ENCODE data around the gene BBOF1. TPM values are rescaled to one million over a fixed set of nuclear protein-coding genes. Genes with fewer than 3 reads are reported as not detected.
"Not testable (repeated sequence)": the region's sequence is repeated elsewhere in the genome, so short reads cannot be mapped to it uniquely, and the experiment has no call there.

BBOF1 gene, protein sequence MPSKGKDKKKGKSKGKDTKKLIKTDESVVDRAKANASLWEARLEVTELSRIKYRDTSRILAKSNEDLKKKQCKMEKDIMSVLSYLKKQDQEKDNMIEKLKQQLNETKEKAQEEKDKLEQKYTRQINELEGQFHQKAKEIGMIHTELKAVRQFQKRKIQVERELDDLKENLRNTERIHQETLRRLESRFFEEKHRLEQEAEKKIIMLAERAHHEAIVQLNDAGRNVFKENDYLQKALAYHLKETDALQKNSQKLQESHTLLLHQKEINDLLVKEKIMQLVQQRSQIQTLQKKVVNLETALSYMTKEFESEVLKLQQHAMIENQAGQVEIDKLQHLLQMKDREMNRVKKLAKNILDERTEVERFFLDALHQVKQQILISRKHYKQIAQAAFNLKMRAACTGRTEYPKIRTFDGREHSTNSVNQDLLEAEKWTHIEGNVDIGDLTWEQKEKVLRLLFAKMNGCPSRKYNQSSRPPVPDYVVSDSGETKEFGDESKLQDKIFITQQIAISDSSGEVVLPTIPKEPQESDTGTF
- total RNA-seq = 7.0 to 13.8 TPM (median 9.3 TPM) in 3 replicates
- long read RNA-seq, partial matches to known transcripts = 0 of 18 reads
- long read RNA-seq, other reads (novel, unspliced or antisense) = 15 of 18 reads

DNA sequence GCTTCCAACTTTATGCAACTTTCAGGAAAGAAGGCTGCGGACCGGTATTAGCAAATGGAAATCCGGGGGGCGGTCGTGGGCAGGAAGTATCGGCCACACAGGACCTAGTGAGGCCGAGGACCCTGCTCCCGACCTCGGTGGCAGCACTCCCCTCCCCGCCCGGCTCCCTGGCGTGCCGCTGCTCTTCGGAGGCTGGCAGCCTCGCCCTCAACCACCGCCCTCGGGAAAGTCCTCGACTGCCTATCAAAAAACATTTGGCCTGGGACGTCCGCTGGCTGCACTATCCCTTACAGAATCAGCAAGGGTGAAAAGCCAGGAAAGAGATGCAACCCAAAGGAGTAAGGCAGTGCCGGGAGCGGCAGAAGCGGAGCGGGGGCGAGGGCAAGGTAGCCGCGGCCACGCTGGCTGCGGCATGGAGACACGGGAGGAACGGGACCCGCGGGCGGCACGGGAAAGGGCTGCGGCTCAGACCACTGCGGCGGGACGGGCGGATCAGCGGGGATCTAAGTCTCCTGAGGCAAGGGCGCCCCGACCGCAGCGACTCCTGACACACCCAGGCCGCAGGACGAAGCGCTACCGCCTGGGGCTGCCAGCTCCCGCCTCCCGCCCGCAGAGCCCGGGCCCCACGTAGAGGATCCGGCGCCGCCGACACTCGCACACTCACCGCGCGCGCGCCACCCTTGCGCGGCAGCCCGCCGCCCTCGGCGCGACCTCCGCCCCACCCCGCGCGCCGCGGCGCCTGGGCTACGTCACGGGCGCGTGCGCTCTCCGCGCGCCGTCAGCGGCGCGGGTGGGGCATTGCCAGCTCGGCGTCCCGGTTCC lies at the start of gene BBOF1, which contains the start of gene ENTPD5:
Gene BBOF1 (plus strand): TSS at position 764 of the 822 bp plus-strand sequence. CDS start 130 bp downstream, outside the sequence.
Gene ENTPD5 (minus strand): TSS at position 703 of the 822 bp plus-strand sequence. CDS start 31,186 bp downstream, outside the sequence.
- Mint-ChIP-seq H3K27ac (ENCODE audit: unreplicated experiment) (peak within 1 kb of the TSS; percentile 99), H3K9me3 (ENCODE audit: low read depth) (no peaks in the 10 kb centered on the region), H3K4me3 (ENCODE audit: unreplicated experiment) (peak within 1 kb of the TSS; percentile 84), H3K4me1 (ENCODE audit: low read depth) (peaks cover 17% of the 10 kb centered on the region), H3K36me3 (ENCODE audit: low read depth) (peaks cover 3% of the 10 kb centered on the region), H3K27me3 (ENCODE audit: low read depth) (no peaks in the 10 kb centered on the region)
- DNase-seq (ENCODE audit: low spot score) = peak; percentile 95
- TF ChIP-seq, protein P1, sequence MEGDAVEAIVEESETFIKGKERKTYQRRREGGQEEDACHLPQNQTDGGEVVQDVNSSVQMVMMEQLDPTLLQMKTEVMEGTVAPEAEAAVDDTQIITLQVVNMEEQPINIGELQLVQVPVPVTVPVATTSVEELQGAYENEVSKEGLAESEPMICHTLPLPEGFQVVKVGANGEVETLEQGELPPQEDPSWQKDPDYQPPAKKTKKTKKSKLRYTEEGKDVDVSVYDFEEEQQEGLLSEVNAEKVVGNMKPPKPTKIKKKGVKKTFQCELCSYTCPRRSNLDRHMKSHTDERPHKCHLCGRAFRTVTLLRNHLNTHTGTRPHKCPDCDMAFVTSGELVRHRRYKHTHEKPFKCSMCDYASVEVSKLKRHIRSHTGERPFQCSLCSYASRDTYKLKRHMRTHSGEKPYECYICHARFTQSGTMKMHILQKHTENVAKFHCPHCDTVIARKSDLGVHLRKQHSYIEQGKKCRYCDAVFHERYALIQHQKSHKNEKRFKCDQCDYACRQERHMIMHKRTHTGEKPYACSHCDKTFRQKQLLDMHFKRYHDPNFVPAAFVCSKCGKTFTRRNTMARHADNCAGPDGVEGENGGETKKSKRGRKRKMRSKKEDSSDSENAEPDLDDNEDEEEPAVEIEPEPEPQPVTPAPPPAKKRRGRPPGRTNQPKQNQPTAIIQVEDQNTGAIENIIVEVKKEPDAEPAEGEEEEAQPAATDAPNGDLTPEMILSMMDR (IDR thresholded peaks at IDR 0.05) = peak; percentile 17

DNA sequence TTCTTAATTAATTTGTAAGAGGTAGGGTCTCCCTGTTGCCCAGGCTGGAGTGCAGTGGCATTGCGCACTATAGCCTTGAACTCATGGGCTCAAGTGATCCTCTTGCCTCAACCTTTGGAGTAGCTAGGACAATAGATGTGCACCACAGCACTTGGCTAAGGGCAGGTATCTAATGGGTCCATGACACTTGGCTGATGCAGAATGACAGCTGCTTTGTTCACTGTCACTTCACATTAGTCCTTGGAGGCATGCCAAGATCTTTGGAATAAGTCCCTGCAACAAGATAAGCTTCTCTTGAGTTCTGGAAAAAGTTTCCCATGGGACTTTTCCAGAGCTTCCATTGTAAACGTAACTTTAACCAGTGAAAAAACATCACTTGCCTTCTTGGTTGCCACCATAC lies 45.7 kb upstream of the BBOF1 start:
- H3K4me1 Mint-ChIP-seq (ENCODE audit: low read depth) = peaks cover 14% of the 10 kb centered on the region
- H3K27ac Mint-ChIP-seq (ENCODE audit: unreplicated experiment) = no peak overlapping the region
- TF ChIP-seq, protein P1 (IDR thresholded peaks at IDR 0.05) = no peak
- no peak overlapping the region for H3K4me3 Mint-ChIP-seq (ENCODE audit: unreplicated experiment)
- peaks cover 17% of the 10 kb centered on the region for H3K36me3 Mint-ChIP-seq (ENCODE audit: low read depth)
- no peaks in the 10 kb centered on the region for H3K9me3 Mint-ChIP-seq (ENCODE audit: low read depth)
- no peaks in the 10 kb centered on the region for H3K27me3 Mint-ChIP-seq (ENCODE audit: low read depth)
- no peak for DNase-seq (ENCODE audit: low spot score)

DNA sequence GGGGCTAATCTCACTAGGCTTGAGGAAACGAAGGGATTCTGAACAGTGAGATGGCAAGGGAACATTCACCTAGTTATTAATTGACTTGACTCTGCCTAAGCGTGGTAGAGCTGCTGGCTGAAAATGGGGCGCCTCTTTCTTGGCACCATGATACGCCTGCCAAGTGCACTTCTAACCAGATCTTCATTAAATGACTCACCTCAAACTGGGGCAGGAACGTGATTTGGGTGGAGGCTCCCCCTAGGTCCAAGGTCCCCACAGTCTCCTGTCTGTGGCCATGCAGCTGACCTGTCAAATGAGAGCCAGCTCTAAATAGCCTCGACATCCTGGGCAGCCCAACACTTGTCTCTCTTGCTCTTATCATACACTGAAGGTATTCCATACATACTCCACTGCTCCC lies 43.0 kb upstream of the BBOF1 start:
- H3K4me3 Mint-ChIP-seq (ENCODE audit: unreplicated experiment) = no peak overlapping the region
- DNase-seq (ENCODE audit: low spot score) = no peak
- no peaks in the 10 kb centered on the region for H3K9me3 Mint-ChIP-seq (ENCODE audit: low read depth)
- peaks cover 18% of the 10 kb centered on the region for H3K4me1 Mint-ChIP-seq (ENCODE audit: low read depth)
- TF ChIP-seq, protein P1 (IDR thresholded peaks at IDR 0.05) = no peak
- peaks cover 8% of the 10 kb centered on the region for H3K36me3 Mint-ChIP-seq (ENCODE audit: low read depth)
- no peaks in the 10 kb centered on the region for H3K27me3 Mint-ChIP-seq (ENCODE audit: low read depth)
- H3K27ac Mint-ChIP-seq (ENCODE audit: unreplicated experiment) = no peak overlapping the region

DNA sequence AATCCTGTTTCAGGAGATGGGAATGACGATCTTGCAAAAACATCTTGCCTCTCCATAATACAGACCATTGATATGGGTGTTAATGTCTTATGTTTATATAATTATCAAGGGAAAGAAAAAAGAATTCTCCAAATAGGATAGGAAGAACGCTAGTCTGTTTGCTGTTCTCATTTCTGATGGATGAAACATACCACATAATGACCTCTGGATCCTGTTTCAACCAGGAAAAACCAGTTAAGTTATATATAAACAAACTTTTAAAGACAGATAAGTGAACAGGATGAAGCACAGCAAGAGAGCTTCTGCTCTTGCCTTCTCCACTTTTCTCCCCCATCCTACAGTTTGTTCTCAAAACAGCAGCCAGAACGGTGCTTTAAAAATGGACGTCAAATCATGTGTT lies 41.3 kb upstream of the BBOF1 start:
- H3K36me3 Mint-ChIP-seq (ENCODE audit: low read depth) = peaks cover 5% of the 10 kb centered on the region
- H3K27me3 Mint-ChIP-seq (ENCODE audit: low read depth) = no peaks in the 10 kb centered on the region
- DNase-seq (ENCODE audit: low spot score) = no peak
- H3K27ac Mint-ChIP-seq (ENCODE audit: unreplicated experiment) = peak overlapping the region; percentile 23
- TF ChIP-seq, protein P1 (IDR thresholded peaks at IDR 0.05) = no peak
- H3K4me3 Mint-ChIP-seq (ENCODE audit: unreplicated experiment) = no peak overlapping the region
- H3K9me3 Mint-ChIP-seq (ENCODE audit: low read depth) = no peaks in the 10 kb centered on the region
- peaks cover 18% of the 10 kb centered on the region for H3K4me1 Mint-ChIP-seq (ENCODE audit: low read depth)

DNA sequence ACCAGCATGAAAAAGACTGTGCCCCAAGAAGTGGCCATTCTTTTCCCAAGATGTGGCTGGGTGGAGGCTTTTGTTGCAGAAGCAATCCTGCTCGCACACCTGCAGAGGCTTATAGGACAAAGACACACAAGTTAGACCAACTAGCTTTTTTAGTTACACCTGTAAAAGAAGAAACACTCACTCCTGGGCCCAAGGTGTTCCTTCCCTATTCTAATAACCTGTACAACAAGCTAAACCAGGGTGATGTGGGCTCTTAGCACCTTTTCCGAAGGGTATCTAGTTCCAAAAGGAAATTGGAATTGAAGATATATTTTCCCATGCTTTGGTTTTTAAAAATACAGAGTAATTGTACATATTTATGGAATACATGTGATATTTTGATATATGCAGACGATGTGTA lies 31.1 kb upstream of the BBOF1 start:
- no peaks in the 10 kb centered on the region for H3K4me1 Mint-ChIP-seq (ENCODE audit: low read depth)
- no peak overlapping the region for H3K27ac Mint-ChIP-seq (ENCODE audit: unreplicated experiment)
- peaks cover 24% of the 10 kb centered on the region for H3K36me3 Mint-ChIP-seq (ENCODE audit: low read depth)
- no peaks in the 10 kb centered on the region for H3K9me3 Mint-ChIP-seq (ENCODE audit: low read depth)
- TF ChIP-seq, protein P1 (IDR thresholded peaks at IDR 0.05) = no peak
- DNase-seq (ENCODE audit: low spot score) = no peak
- no peaks in the 10 kb centered on the region for H3K27me3 Mint-ChIP-seq (ENCODE audit: low read depth)
- H3K4me3 Mint-ChIP-seq (ENCODE audit: unreplicated experiment) = no peak overlapping the region

DNA sequence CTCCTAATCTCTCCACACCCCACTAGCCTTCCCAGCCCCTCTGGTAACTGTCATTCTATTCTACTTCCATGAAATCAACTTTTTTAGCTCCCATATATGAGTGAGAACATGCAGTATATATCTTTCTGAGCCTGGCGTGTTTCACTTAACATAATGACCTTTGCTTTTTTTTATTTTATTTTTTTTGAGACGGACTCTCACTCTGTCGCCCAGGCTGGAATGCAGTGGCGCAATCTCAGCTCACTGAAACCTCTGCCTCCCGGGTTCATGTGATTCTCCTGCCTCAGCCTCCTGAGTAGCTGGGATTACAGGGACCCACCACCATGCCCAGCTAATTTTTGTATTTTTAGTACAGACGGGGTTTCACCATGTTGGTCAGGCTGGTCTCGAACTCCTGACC lies 30.5 kb upstream of the BBOF1 start:
- H3K36me3 Mint-ChIP-seq (ENCODE audit: low read depth) = peaks cover 24% of the 10 kb centered on the region
- not testable (repeated sequence) for DNase-seq (ENCODE audit: low spot score); H3K4me1 Mint-ChIP-seq (ENCODE audit: low read depth); H3K27me3 Mint-ChIP-seq (ENCODE audit: low read depth); H3K27ac Mint-ChIP-seq (ENCODE audit: unreplicated experiment); H3K4me3 Mint-ChIP-seq (ENCODE audit: unreplicated experiment); H3K9me3 Mint-ChIP-seq (ENCODE audit: low read depth)
